Measurements from ENCODE around the gene MAOB.

The MAOB gene

DNA sequence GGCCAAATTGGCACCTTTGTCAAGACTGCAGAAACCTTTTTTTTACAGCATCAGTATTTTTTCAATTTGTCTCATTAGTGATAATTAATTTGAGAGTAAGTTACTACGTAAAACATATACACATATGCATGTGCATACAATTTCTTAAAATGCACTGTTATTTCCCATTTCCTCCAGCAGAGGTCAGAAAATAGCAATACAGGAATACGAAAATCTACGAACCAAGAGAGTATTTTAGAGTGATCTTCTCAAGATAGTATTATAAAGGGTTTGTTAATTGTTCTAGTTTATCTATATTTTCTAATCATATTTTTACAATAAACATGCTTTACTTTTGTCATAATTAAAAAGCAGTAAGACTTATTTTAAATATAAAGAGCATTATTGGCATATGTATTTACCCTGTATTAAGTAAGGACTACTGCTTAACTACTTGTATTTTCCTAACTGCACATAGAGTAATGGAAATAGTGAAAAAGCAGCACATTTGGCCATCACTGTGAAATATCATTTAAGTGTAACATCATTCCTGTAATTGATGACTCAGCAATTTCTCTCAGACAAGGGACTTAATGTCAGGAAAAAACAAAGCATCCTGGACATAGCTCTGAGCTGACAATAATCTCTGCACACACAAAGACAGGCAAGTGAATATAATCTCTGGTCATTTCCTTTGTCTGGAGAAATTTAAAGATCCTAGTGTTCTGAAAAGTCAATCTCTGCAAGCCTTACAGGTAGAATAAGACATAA, 45.6 kb downstream of the MAOB start:
- Histone ChIP-seq H3K27me3 (ENCODE audit: control insufficient read depth in 5 of 5, insufficient read depth in 4 of 5, low read length in 5 of 5) (peaks cover 0 to 12% (median 4%) of the 10 kb centered on the region in 5 donors), H3K4me1 (ENCODE audit: control insufficient read depth in 5 of 5, insufficient read depth in 5 of 5, low read length in 5 of 5) (peaks cover 0 to 5% (median 2%) of the 10 kb centered on the region in 5 donors), H3K4me3 (ENCODE audit: low read depth in 1 of 5, low read length in 5 of 5) (no peak overlapping the region), H3K9ac (ENCODE audit: low read length in 5 of 5) (no peak overlapping the region), H3K9me3 (ENCODE audit: control insufficient read depth in 5 of 5, low read length in 5 of 5) (no peaks in the 10 kb centered on the region), H3K27ac (ENCODE audit: low read depth, low read length) (no peak overlapping the region), H3K36me3 (ENCODE audit: control insufficient read depth in 5 of 5, insufficient read depth in 5 of 5, low read length in 5 of 5) (peaks cover 0 to 4% (median 0%) of the 10 kb centered on the region in 5 donors)

DNA sequence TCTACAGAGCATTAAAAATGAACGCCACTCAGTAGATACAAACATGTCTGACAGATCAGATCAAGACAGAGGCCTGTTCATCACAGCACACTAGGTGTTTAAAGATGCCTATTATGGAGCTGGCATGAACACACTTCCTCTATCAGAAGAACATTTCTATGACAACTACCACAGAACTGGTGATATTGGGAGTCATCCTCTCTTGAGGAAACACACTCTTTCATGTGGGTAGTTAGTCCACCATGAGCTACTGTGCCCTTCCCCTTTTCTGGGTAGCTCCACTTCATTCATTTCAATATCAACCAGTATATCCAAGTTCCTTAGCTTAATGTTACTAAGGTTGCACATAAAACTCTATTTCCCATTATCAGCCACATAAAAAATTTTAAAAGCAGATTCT, 46.7 kb downstream of the MAOB start:
- Histone ChIP-seq H3K27me3 (ENCODE audit: control insufficient read depth in 5 of 5, insufficient read depth in 4 of 5, low read length in 5 of 5) (peaks cover 0 to 11% (median 5%) of the 10 kb centered on the region in 5 donors), H3K4me1 (ENCODE audit: control insufficient read depth in 5 of 5, insufficient read depth in 5 of 5, low read length in 5 of 5) (peaks cover 0 to 5% (median 2%) of the 10 kb centered on the region in 5 donors), H3K9ac (ENCODE audit: low read length in 5 of 5) (no peak overlapping the region), H3K4me3 (ENCODE audit: low read depth in 1 of 5, low read length in 5 of 5) (no peak overlapping the region), H3K36me3 (ENCODE audit: control insufficient read depth in 5 of 5, insufficient read depth in 5 of 5, low read length in 5 of 5) (no peaks in the 10 kb centered on the region), H3K9me3 (ENCODE audit: control insufficient read depth in 5 of 5, low read length in 5 of 5) (no peaks in the 10 kb centered on the region), H3K27ac (ENCODE audit: low read depth, low read length) (no peak overlapping the region)

GRCh38 chrX:43827791-43828190, 54.5 kb downstream of the MAOB start:
- Histone ChIP-seq H3K27ac (ENCODE audit: low read depth, low read length) (no peak overlapping the region), H3K27me3 (ENCODE audit: control insufficient read depth in 5 of 5, insufficient read depth in 4 of 5, low read length in 5 of 5) (peaks cover 0 to 10% (median 2%) of the 10 kb centered on the region in 5 donors), H3K9me3 (ENCODE audit: control insufficient read depth in 5 of 5, low read length in 5 of 5) (no peaks in the 10 kb centered on the region), H3K36me3 (ENCODE audit: control insufficient read depth in 5 of 5, insufficient read depth in 5 of 5, low read length in 5 of 5) (no peaks in the 10 kb centered on the region), H3K4me1 (ENCODE audit: control insufficient read depth in 5 of 5, insufficient read depth in 5 of 5, low read length in 5 of 5) (no peaks in the 10 kb centered on the region), H3K4me3 (ENCODE audit: low read depth in 1 of 5, low read length in 5 of 5) (no peak overlapping the region), H3K9ac (ENCODE audit: low read length in 5 of 5) (no peak overlapping the region)

- no peaks in the 10 kb centered on the region for H3K36me3 ChIP-seq (ENCODE audit: control insufficient read depth in 5 of 5, insufficient read depth in 5 of 5, low read length in 5 of 5)
- no peaks in the 10 kb centered on the region for H3K9me3 ChIP-seq (ENCODE audit: control insufficient read depth in 5 of 5, low read length in 5 of 5)
- H3K27me3 ChIP-seq (ENCODE audit: control insufficient read depth in 5 of 5, insufficient read depth in 4 of 5, low read length in 5 of 5), result peaks cover 0 to 5% (median 2%) of the 10 kb centered on the region in 5 donors
- no peak overlapping the region for H3K4me3 ChIP-seq (ENCODE audit: low read depth in 1 of 5, low read length in 5 of 5)
- H3K4me1 ChIP-seq (ENCODE audit: control insufficient read depth in 5 of 5, insufficient read depth in 5 of 5, low read length in 5 of 5), result no peaks in the 10 kb centered on the region
- no peak overlapping the region for H3K27ac ChIP-seq (ENCODE audit: low read depth, low read length)
- no peak overlapping the region for H3K9ac ChIP-seq (ENCODE audit: low read length in 5 of 5)
Measured at GRCh38 chrX:43822014-43822413, 60.2 kb downstream of the MAOB start.

DNA sequence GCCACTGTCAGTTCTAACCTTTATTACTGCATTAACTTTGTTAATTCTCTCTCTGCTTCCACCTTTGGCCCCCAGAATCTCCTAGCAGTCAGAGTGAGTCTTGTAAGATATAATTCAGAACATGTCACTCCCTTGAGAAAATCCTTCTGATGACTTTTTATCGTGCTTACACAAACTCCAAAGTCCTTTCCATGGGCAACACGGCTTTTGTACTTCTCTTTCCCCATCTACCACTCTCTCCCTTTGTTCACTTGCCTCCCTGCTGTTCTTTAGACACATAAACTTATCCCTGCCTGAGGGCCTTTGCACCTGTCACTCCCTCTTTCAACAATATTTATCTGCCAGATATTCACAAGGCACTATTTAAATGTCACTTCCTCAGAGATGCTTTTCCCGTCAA, 64.8 kb downstream of the MAOB start:
- peaks cover 0 to 5% (median 0%) of the 10 kb centered on the region in 5 donors for H3K27me3 ChIP-seq (ENCODE audit: control insufficient read depth in 5 of 5, insufficient read depth in 4 of 5, low read length in 5 of 5)
- H3K36me3 ChIP-seq (ENCODE audit: control insufficient read depth in 5 of 5, insufficient read depth in 5 of 5, low read length in 5 of 5), result no peaks in the 10 kb centered on the region
- H3K27ac ChIP-seq (ENCODE audit: low read depth, low read length), result no peak overlapping the region
- H3K4me1 ChIP-seq (ENCODE audit: control insufficient read depth in 5 of 5, insufficient read depth in 5 of 5, low read length in 5 of 5), result peaks cover 0 to 14% (median 0%) of the 10 kb centered on the region in 5 donors
- no peak overlapping the region for H3K4me3 ChIP-seq (ENCODE audit: low read depth in 1 of 5, low read length in 5 of 5)
- H3K9me3 ChIP-seq (ENCODE audit: control insufficient read depth in 5 of 5, low read length in 5 of 5), result no peaks in the 10 kb centered on the region
- H3K9ac ChIP-seq (ENCODE audit: low read length in 5 of 5), result no peak overlapping the region

GRCh38 chrX:43815209-43815608, 67.0 kb downstream of the MAOB start:
- peaks cover 0 to 3% (median 0%) of the 10 kb centered on the region in 5 donors for H3K27me3 ChIP-seq (ENCODE audit: control insufficient read depth in 5 of 5, insufficient read depth in 4 of 5, low read length in 5 of 5)
- no peaks in the 10 kb centered on the region for H3K9me3 ChIP-seq (ENCODE audit: control insufficient read depth in 5 of 5, low read length in 5 of 5)
- H3K4me3 ChIP-seq (ENCODE audit: low read depth in 1 of 5, low read length in 5 of 5), result no peak overlapping the region
- no peak overlapping the region for H3K27ac ChIP-seq (ENCODE audit: low read depth, low read length)
- H3K9ac ChIP-seq (ENCODE audit: low read length in 5 of 5), result no peak overlapping the region
- peaks cover 0 to 14% (median 0%) of the 10 kb centered on the region in 5 donors for H3K4me1 ChIP-seq (ENCODE audit: control insufficient read depth in 5 of 5, insufficient read depth in 5 of 5, low read length in 5 of 5)
- H3K36me3 ChIP-seq (ENCODE audit: control insufficient read depth in 5 of 5, insufficient read depth in 5 of 5, low read length in 5 of 5), result no peaks in the 10 kb centered on the region

DNA sequence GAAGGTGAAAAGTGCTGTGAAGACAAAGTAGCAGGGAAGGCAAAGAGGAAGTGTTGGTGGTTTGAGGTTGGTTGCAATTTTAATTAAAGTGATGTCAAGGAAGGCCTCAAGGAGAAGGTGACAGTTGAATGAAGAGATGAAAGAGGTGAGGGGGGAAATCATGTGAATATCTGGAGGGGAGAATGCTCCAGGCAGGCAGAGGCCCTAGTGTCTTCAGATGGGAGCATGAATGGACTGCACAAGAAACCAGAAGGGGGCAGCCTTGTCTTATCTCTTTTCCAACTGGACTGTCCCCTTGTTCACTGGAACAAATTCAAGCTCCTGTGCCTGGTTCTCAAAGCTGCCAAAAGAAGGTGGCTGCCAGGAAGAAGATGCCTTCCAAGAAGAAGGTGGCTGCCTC, 68.4 kb downstream of the MAOB start:
- peaks cover 0 to 18% (median 5%) of the 10 kb centered on the region in 5 donors for H3K4me1 ChIP-seq (ENCODE audit: control insufficient read depth in 5 of 5, insufficient read depth in 5 of 5, low read length in 5 of 5)
- H3K9me3 ChIP-seq (ENCODE audit: control insufficient read depth in 5 of 5, low read length in 5 of 5), result no peaks in the 10 kb centered on the region
- H3K9ac ChIP-seq (ENCODE audit: low read length in 5 of 5), result no peak overlapping the region
- no peak overlapping the region for H3K27ac ChIP-seq (ENCODE audit: low read depth, low read length)
- no peaks in the 10 kb centered on the region for H3K27me3 ChIP-seq (ENCODE audit: control insufficient read depth in 5 of 5, insufficient read depth in 4 of 5, low read length in 5 of 5)
- no peaks in the 10 kb centered on the region for H3K36me3 ChIP-seq (ENCODE audit: control insufficient read depth in 5 of 5, insufficient read depth in 5 of 5, low read length in 5 of 5)
- H3K4me3 ChIP-seq (ENCODE audit: low read depth in 1 of 5, low read length in 5 of 5), result no peak overlapping the region

GRCh38 chrX:43813319-43813718, 68.9 kb downstream of the MAOB start:
- no peak overlapping the region for H3K4me3 ChIP-seq (ENCODE audit: low read depth in 1 of 5, low read length in 5 of 5)
- peaks cover 0 to 21% (median 9%) of the 10 kb centered on the region in 5 donors for H3K4me1 ChIP-seq (ENCODE audit: control insufficient read depth in 5 of 5, insufficient read depth in 5 of 5, low read length in 5 of 5)
- H3K9ac ChIP-seq (ENCODE audit: low read length in 5 of 5), result no peak overlapping the region
- no peaks in the 10 kb centered on the region for H3K27me3 ChIP-seq (ENCODE audit: control insufficient read depth in 5 of 5, insufficient read depth in 4 of 5, low read length in 5 of 5)
- H3K9me3 ChIP-seq (ENCODE audit: control insufficient read depth in 5 of 5, low read length in 5 of 5), result no peaks in the 10 kb centered on the region
- no peak overlapping the region for H3K27ac ChIP-seq (ENCODE audit: low read depth, low read length)
- no peaks in the 10 kb centered on the region for H3K36me3 ChIP-seq (ENCODE audit: control insufficient read depth in 5 of 5, insufficient read depth in 5 of 5, low read length in 5 of 5)

DNA sequence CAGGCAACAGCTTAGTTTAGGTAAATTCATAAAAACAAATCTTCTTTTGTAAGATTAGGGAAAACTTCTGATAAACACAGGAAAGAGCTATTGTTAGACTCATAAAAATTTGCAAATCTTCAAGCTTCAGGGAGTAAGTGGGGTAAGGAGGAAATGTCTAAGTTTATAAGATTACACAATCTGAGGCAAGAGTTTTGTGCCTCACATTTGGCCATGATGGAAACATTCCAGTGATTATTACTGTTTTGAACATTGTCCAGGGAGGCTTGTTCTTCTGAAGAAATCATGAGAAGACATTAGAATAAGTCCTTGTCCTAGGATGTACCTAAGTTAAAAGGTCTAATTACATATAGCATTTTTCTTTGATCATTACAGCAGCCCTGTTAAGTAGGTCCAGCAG, 72.8 kb downstream of the MAOB start:
- H3K4me3 ChIP-seq (ENCODE audit: low read depth in 1 of 5, low read length in 5 of 5), result no peak overlapping the region
- no peaks in the 10 kb centered on the region for H3K9me3 ChIP-seq (ENCODE audit: control insufficient read depth in 5 of 5, low read length in 5 of 5)
- no peaks in the 10 kb centered on the region for H3K36me3 ChIP-seq (ENCODE audit: control insufficient read depth in 5 of 5, insufficient read depth in 5 of 5, low read length in 5 of 5)
- no peak overlapping the region for H3K9ac ChIP-seq (ENCODE audit: low read length in 5 of 5)
- H3K4me1 ChIP-seq (ENCODE audit: control insufficient read depth in 5 of 5, insufficient read depth in 5 of 5, low read length in 5 of 5), result peaks cover 0 to 47% (median 11%) of the 10 kb centered on the region in 5 donors
- H3K27ac ChIP-seq (ENCODE audit: low read depth, low read length), result peak overlapping the region; percentile 75
- H3K27me3 ChIP-seq (ENCODE audit: control insufficient read depth in 5 of 5, insufficient read depth in 4 of 5, low read length in 5 of 5), result peaks cover 0 to 9% (median 0%) of the 10 kb centered on the region in 5 donors

- no peaks in the 10 kb centered on the region for H3K9me3 ChIP-seq (ENCODE audit: control insufficient read depth in 5 of 5, low read length in 5 of 5)
- peaks cover 0 to 41% (median 11%) of the 10 kb centered on the region in 5 donors for H3K4me1 ChIP-seq (ENCODE audit: control insufficient read depth in 5 of 5, insufficient read depth in 5 of 5, low read length in 5 of 5)
- no peak overlapping the region for H3K4me3 ChIP-seq (ENCODE audit: low read depth in 1 of 5, low read length in 5 of 5)
- no peaks in the 10 kb centered on the region for H3K36me3 ChIP-seq (ENCODE audit: control insufficient read depth in 5 of 5, insufficient read depth in 5 of 5, low read length in 5 of 5)
- H3K9ac ChIP-seq (ENCODE audit: low read length in 5 of 5), result no peak overlapping the region
- H3K27me3 ChIP-seq (ENCODE audit: control insufficient read depth in 5 of 5, insufficient read depth in 4 of 5, low read length in 5 of 5), result peaks cover 0 to 9% (median 0%) of the 10 kb centered on the region in 5 donors
- H3K27ac ChIP-seq (ENCODE audit: low read depth, low read length), result peak overlapping the region; percentile 31
Measured at GRCh38 chrX:43808231-43808630, 74.0 kb downstream of the MAOB start.

All from subcutaneous abdominal adipose tissue (tissue), 5 donors.